HG03039 (cell line): ENCODE results near the gene ETNK2.

Experiments
- ATAC-seq: cut with Tn5 transposase; IDR thresholded peaks from one replicate; pipeline ENCODE4 v1.9.1; 2021; ENCODE audit warnings: mild to moderate bottlenecking, moderate library complexity; ENCODE audit not compliant: unreplicated experiment

Gene ETNK2

GRCh38 chr1:204149635-204150565, 1.9 kb downstream of the ETNK2 start:
- no peak for ATAC-seq

DNA sequence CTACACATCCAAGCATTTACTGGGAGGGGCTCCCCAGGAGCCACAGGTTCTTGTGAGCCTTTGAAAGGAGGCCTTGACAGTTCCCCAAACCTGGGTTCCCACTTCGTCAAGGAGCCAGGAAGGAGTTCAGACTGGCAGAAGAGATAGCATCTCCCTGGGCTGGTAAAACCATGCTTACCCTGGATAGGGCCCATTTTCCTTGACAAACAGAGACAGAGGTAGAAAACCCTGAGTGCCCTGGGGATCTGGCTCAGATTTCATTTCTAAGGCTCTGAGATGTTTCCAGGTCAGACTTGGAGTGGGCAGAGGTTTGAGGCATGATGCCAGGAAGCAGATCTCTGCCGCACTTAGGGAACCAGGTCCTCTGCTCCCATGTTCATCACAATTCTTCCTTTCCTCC, 2.7 kb downstream of the ETNK2 start:
- no peak for ATAC-seq

GRCh38 chr1:204147406-204148383, 4.1 kb downstream of the ETNK2 start:
- no peak for ATAC-seq

- no peak for ATAC-seq
Measured at GRCh38 chr1:204146965-204147364, 4.9 kb downstream of the ETNK2 start.

DNA sequence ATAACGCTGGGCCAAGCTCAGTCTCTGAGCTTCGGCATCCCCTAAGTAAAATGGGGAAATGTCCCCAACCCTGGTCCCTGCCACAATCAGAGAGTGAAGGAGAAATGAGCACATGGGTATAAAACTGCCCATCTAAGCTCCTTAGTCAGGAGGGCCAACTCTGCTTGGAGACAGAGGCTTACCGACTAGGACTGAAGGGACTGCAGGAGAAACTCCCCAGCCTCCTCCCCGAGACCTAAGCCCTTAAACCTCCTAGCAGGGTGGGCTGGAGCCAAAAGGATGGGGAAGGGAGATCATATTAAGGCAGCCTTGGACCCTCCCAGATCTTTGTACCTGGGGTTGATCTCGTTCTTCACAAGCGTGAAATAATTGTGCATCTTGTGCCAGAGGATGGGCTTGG, 5.5 kb downstream of the ETNK2 start:
- ATAC-seq = no peak

GRCh38 chr1:204145033-204145504, 6.8 kb downstream of the ETNK2 start:
- ATAC-seq = no peak

DNA sequence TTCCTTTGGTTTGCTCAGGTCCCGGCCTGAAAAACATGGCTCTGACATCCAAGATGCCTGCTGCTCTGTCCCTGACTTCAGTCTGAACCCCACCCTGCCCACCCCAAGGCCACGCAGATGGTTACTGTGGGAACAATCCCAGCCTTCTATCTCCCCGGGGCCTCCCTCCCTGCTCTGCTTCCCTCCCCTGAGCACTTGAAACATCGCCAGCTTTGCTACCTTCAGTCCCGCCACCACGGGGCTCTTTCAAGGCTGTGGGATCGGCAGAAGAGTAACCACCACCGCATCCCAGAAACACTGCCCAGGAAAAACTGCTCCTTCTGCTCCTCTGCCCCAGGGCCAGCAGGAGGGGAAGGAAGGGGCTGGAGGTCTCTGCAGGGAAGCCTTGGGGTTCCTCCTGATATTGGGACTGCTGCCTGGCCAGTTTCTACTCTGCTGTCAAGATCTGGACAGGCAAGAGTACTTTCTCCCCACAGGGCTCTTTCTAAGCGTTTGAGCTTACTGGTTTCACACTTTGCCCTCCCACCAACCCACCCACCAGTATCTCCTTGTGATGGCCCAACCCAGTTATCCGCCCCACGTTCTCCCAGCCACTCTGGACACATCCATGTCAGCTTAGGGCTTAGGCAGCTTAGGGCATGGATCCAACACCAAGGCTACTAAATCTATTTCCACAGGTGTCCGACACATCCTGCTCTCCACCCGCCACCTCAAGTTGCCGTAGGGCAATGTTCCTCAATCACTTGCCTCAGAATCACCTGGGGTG, 8.4 kb downstream of the ETNK2 start:
- no peak for ATAC-seq

DNA sequence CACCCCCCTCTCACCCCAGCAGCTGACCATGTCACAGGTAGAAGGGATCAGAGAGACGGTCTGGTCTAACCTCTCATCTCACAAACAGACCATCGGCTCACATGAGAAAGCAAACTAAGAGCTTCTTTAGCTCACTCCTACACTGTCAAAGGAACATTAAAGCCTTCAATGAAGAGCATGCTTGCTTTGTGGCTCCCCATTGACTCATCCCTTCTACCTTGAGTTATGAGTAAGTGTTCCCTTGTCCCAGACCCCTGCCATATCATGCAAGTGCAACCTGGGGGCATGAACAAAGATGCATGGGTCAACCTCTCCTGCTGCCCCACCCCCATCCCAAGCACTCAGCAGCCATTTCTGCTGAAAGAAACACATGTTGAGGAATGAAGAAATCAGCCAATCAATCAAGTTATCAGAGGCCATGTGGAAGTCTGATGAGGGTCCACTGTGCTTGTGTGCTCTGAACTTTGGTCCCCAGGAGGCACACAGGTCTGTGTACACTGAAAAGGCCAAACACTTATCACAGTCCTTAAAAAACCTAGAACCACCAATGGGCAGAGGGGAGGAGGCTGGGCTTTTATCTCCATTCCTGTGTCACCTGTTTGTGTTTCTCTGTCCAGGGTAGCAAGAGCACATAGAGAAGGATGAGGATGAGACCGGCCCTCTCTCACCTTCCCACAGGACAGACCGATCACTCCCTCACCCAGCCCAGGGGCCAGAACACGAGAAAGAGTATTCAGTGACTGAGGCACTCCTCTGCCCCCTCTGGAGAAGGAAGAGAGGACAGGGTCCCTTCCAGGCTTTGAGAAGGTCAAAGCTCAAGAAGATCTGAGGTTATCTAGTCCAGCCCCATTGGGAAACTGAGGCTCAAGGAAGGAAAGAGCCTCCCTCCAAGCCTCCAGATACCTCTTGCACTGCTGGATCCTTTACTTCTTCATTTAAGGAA, 9.5 kb downstream of the ETNK2 start:
- ATAC-seq = no peak

DNA sequence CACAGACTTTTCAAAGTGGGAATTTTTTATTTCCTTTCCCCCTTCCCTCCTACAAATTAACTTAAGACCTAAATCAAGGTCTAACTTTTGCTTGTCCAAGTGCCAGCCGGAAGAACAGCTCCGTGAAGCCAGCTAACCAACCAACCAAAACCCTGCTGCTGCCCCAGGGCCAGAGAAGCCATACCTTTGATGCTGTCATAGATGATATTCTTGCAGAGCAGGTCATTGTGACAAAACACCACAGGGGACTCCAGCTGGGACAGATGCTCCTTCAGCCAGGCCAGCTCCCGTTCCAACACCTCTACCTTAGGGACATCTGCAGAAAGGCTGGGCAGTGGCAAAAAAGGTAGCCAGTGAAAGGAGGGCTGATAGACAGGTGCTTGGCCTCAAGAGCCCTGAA, 10.7 kb downstream of the ETNK2 start:
- ATAC-seq = no peak

GRCh38 chr1:204139952-204140351, 11.9 kb downstream of the ETNK2 start:
- no peak for ATAC-seq

DNA sequence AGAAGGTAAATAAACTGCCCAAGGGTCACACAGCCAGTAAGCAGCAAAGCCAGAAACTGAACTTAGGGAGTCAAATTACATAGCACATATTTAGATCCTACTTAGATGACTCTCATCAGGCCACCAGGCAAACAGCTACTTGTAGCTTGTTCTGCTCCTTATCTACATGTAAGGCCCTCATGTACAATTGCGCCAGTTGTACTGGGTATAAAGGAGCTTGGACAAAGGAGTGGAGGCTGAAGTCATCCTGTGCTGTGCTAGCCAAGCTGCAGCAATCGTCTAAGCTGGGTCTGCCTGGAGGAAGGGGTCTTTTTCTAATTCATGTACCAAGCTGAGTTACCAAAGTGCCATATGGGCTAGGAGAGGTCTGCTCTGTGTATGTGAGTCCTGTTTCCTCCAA, 12.8 kb downstream of the ETNK2 start:
- no peak for ATAC-seq

DNA sequence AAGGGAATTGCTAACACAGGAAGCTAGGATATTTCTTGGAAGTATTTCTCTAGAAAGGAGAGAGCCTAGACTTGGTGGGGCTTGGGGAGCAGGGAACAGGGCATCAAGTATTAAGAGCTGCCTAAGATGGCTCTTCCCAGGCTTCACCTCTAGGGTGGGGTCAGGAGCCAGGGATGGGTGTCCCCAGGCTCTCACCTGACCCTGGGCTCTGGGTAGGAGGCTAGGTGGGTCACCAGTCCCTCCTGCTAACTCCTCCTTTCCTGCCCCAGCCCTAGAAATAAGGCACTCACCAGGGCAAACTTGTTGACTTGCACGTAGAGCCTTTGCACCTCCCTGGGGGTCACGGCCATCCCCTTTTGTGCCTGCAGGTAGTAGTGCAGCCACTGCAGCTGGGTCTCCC, 15.0 kb downstream of the ETNK2 start:
- no peak for ATAC-seq

- no peak for ATAC-seq
Measured at GRCh38 chr1:204134103-204134502, 17.7 kb downstream of the ETNK2 start.

DNA sequence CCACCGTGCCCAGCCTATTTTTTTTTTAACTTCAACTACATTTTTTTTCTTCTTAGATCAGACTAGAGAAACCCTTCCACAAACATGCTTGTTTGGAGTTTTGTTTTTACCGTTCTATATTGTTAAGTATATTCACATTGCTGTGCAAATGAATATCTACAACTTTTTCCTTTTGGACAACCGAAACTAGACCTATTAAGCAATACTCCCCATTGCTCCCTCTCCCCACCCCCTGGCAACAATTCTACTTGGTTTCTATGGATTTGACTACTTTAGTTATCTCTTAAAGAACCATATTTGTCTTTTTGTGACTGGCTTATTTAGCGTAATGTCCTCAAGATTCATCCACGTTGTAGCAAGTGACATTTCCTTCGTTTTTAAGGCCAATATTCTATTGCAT, 19.1 kb downstream of the ETNK2 start:
- ATAC-seq = no peak

DNA sequence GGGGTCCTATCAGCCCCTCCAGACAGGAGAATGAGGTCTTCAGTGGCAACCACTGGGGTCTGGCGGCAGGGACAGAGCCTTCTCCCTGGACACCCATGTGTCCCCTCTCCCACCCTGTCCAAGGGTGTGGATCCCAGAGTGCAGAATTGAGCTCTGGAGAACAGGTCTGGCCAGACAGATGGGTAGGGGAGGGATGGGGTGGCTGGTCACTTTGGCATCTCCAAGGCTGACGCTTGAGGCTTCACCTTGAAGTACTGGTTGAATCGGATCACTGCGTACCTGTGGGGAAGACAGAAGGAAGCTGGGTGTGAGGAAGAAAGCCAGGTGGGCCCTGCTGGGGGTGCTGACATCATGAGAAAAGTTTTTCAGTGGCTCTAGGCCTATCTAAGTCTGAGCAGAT, 19.9 kb downstream of the ETNK2 start:
- ATAC-seq = no peak

GRCh38 chr1:204130981-204131892, 20.6 kb downstream of the ETNK2 start:
- ATAC-seq = no peak

DNA sequence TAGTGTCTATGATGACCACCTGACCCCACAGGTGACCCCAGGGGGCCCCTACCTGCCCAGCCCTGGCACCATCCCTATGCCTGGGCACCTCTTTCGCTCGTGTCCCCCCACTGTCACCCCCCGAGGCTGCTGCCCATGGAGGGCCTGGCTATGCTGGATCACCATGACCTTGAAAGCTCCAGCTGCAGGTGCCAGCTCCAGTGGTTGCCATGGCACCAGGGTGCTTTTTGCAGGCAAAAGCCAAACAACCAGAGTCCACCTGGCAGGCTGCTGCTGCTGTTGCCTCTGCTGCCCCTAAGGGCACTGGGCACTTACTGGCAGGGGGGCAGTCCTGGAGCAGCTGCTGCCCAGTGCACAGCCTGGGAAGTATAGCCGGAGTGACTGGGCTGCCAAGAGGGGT, 21.7 kb downstream of the ETNK2 start:
- no peak for ATAC-seq
